T-helper 1 cell (primary cell): Measurements from ENCODE around the gene MGAT3.
"Not testable (repeated sequence)": the region's sequence is repeated elsewhere in the genome, so short reads cannot be mapped to it uniquely, and the experiment has no call there.

ENCODE experiments used
- DNase-seq, 5 donors: peaks; one replicate each; pipeline ENCODE4 v3.0.0-alpha.2; 2012 to 2020
- total RNA-seq, 4 donors: gene quantifications; one replicate each; lab custom pipeline; 2026; lab: John Stamatoyannopoulos, UW

The MGAT3 gene
- 0 to 0.15 (median 0) reads per million in 4 donors for total RNA-seq

- no peak for DNase-seq
These were observed at the start of gene MGAT3 for GRCh38 chr22:39456522-39457197. MGAT3 (plus strand) TSS chr22:39457012; CDS start chr22:39487348, 30,336 bp downstream.

- no peak for DNase-seq
These were observed 48.6 kb upstream of the MGAT3 start for GRCh38 chr22:39408173-39408572.

GRCh38 chr22:39408807-39409206, 48.0 kb upstream of the MGAT3 start:
- DNase-seq, result no peak

- DNase-seq, result no peak
These were observed 47.2 kb upstream of the MGAT3 start for GRCh38 chr22:39409516-39410029.

GRCh38 chr22:39410264-39410663, 46.5 kb upstream of the MGAT3 start:
- DNase-seq, result no peak

GRCh38 chr22:39411828-39412365, 44.9 kb upstream of the MGAT3 start:
- not testable (repeated sequence) for DNase-seq

- not testable (repeated sequence) for DNase-seq
These were observed 43.6 kb upstream of the MGAT3 start for GRCh38 chr22:39413204-39413603.

- DNase-seq, result no peak
These were observed 42.4 kb upstream of the MGAT3 start for GRCh38 chr22:39414377-39414776.

- no peak for DNase-seq
These were observed 41.9 kb upstream of the MGAT3 start for GRCh38 chr22:39414886-39415285.

- no peak for DNase-seq
These were observed 41.3 kb upstream of the MGAT3 start for GRCh38 chr22:39415506-39415905.

- no peak for DNase-seq
These were observed 40.5 kb upstream of the MGAT3 start for GRCh38 chr22:39416319-39416718.

- no peak for DNase-seq
These were observed 39.2 kb upstream of the MGAT3 start for GRCh38 chr22:39417641-39418040.

- DNase-seq, result no peak
These were observed 38.1 kb upstream of the MGAT3 start for GRCh38 chr22:39418696-39419095.

- DNase-seq, result no peak
These were observed 37.7 kb upstream of the MGAT3 start for GRCh38 chr22:39419096-39419495.

GRCh38 chr22:39419911-39420310, 36.9 kb upstream of the MGAT3 start:
- no peak for DNase-seq

- no peak for DNase-seq
These were observed 35.1 kb upstream of the MGAT3 start for GRCh38 chr22:39421691-39422090.

GRCh38 chr22:39422101-39422500, 34.7 kb upstream of the MGAT3 start:
- DNase-seq, result no peak

- no peak for DNase-seq
These were observed 34.1 kb upstream of the MGAT3 start for GRCh38 chr22:39422721-39423120.

GRCh38 chr22:39423976-39424375, 32.8 kb upstream of the MGAT3 start:
- no peak for DNase-seq

- DNase-seq, result no peak
These were observed 30.3 kb upstream of the MGAT3 start for GRCh38 chr22:39426380-39427043.

GRCh38 chr22:39427751-39428596, 28.8 kb upstream of the MGAT3 start:
- DNase-seq, result no peak

GRCh38 chr22:39428597-39429071, 28.2 kb upstream of the MGAT3 start:
- DNase-seq, result no peak

GRCh38 chr22:39429186-39429585, 27.6 kb upstream of the MGAT3 start:
- no peak for DNase-seq
